Measurements from ENCODE around the gene CDHR2. TPM values are rescaled to one million over a fixed set of nuclear protein-coding genes. Genes with fewer than 3 reads are reported as not detected.

The CDHR2 gene
- total and polyA plus RNA-seq, 2 of the 13 experiments (the other 11 are each of a cell fraction or from before 2014, with no cell fraction given), result 17.9 to 20.9 TPM

GRCh38 chr5:176611435-176611834 is 62.3 kb downstream of the CDHR2 start (continued):
- TF ChIP-seq, protein P1, sequence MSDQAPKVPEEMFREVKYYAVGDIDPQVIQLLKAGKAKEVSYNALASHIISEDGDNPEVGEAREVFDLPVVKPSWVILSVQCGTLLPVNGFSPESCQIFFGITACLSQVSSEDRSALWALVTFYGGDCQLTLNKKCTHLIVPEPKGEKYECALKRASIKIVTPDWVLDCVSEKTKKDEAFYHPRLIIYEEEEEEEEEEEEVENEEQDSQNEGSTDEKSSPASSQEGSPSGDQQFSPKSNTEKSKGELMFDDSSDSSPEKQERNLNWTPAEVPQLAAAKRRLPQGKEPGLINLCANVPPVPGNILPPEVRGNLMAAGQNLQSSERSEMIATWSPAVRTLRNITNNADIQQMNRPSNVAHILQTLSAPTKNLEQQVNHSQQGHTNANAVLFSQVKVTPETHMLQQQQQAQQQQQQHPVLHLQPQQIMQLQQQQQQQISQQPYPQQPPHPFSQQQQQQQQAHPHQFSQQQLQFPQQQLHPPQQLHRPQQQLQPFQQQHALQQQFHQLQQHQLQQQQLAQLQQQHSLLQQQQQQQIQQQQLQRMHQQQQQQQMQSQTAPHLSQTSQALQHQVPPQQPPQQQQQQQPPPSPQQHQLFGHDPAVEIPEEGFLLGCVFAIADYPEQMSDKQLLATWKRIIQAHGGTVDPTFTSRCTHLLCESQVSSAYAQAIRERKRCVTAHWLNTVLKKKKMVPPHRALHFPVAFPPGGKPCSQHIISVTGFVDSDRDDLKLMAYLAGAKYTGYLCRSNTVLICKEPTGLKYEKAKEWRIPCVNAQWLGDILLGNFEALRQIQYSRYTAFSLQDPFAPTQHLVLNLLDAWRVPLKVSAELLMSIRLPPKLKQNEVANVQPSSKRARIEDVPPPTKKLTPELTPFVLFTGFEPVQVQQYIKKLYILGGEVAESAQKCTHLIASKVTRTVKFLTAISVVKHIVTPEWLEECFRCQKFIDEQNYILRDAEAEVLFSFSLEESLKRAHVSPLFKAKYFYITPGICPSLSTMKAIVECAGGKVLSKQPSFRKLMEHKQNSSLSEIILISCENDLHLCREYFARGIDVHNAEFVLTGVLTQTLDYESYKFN (CRISPR knock-in tag; conservative IDR thresholded peaks at IDR 0.05), result no peak
- peak; percentile 92; the same call in 1 of the 2 replicates for TF ChIP-seq HBP1 (CRISPR knock-in tag; IDR thresholded peaks at IDR 0.05; ENCODE audit: low read depth)
- TF ChIP-seq ZNF543 (CRISPR knock-in tag; IDR thresholded peaks at IDR 0.05), result no peak
- peak; percentile 62; the same call in 1 of the 2 replicates for TF ChIP-seq ZBED4 (CRISPR knock-in tag; IDR thresholded peaks at IDR 0.05; ENCODE audit: borderline replicate concordance)
- no peak for TF ChIP-seq RBFOX2 (IDR thresholded peaks at IDR 0.05; ENCODE audit: low read depth, low read length)
- TF ChIP-seq ZNF580 (CRISPR knock-in tag; IDR thresholded peaks at IDR 0.05; ENCODE audit: borderline replicate concordance, low read depth), result peak; percentile 90; the same call in 1 of the 2 replicates
- 0 out of 2 replicates have a peak, but pooled peaks have one; percentile 38 for TF ChIP-seq HES4 (CRISPR knock-in tag; IDR thresholded peaks at IDR 0.05; ENCODE audit: borderline replicate concordance)
- no peak for TF ChIP-seq ZNF292 (CRISPR knock-in tag; IDR thresholded peaks at IDR 0.05; ENCODE audit: borderline replicate concordance, low read depth)
- no peak for TF ChIP-seq ATM (IDR thresholded peaks at IDR 0.05; ENCODE audit: borderline replicate concordance)
- TF ChIP-seq ZNF800 (CRISPR knock-in tag; IDR thresholded peaks at IDR 0.05), result 0 out of 2 replicates have a peak, but pooled peaks have one; percentile 48
- 0 out of 2 replicates have a peak, but pooled peaks have one; percentile 25 for TF ChIP-seq ZNF7 (CRISPR knock-in tag; IDR thresholded peaks at IDR 0.05)
- no peak for TF ChIP-seq ZSCAN30 (CRISPR knock-in tag; IDR thresholded peaks at IDR 0.05)
- TF ChIP-seq ZNF792 (CRISPR knock-in tag; IDR thresholded peaks at IDR 0.05), result peak; percentile 80; the same call in 1 of the 2 replicates

Measured in HepG2 (cell line).